GM04503 (cell line): ENCODE results near the gene OLA1.

Experiments
- DNase-seq: peaks from one replicate; pipeline ENCODE4 v3.0.0-alpha.2; 2012; ENCODE audit warnings: low read depth

OLA1 gene

DNA sequence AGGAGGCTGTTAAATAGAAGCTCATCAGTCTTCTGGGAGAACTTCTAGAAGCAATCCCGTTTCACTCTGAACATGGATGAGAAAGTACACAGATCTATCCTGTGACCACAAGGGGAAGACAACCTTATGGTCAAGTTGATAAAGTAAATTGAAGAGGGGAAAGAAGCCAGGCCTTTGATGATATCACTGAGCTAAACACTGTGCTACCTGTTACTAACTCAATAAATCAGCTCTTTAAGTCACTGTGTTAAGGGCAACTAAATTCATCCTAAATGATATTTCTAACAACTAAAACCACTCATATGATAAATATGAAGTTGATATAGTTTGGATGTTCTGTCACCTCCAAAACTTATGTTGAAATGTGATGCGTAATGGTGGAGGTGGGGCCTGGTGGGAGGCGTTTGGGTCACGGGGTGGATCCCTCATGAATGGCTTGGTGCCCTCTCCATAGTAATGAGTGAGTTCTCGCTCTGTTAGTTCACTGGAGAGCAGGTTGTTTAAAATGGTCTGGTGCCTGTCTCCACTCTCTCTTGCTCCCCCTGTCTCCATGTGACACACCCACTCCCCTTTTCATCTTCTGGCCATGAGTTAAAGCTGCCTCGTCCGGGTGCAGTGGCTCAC lies 23.6 kb downstream of the OLA1 start:
- no peak for DNase-seq

DNA sequence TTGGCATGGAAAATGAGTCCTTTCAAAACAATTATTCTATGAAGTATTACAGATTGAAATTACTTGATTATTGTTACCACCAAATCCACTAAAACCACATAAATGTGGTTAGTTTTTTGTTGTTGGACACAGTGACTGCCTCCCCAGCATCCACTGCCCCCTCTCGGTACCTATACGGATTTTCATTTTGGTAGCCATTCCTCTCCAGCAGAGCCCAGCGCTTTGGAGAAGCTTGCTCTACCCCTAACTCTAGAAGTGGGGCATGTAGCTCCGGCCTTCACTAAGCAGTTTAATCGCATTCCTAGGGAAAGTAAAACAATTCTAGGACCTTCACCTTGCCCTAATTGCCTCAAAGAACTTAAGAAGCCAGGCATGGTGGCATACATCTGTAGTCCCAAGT lies 24.2 kb downstream of the OLA1 start:
- DNase-seq = no peak

DNA sequence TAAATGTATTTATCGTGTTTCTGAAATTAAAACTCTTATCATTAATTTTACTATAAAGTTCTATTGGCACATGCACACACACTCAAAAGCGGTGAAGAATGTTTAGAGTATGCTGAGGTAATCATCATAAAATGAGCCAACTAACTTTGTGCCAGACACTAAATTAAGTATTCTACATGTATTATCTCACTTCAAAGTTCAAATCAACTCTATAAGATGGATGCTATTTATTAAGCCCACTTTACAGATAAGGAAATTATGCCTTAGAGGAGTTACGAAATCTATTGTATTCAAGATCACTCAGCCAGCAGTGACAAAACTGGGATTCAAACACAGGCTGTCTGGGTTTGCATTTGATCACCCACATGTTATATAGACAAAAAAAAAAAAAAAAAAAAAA lies 24.9 kb downstream of the OLA1 start:
- DNase-seq = no peak

DNA sequence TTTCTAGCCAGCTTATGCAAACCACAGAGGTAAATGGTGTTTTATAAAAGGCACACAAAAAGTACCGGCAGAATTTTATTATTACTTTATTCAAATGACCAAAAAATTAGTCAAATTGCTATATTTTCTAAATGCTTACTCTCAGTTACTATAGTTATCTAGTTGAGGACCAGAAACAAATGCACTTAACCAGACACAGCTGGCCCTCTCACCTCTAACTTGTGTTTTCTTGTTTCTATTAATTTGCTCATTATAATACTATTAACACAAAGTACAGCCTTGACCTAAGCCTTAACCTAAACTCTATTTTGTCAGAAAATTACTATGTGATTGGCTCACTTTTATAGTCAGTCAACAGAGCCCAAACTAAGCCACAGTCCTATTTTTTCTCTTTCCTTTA lies 26.2 kb downstream of the OLA1 start:
- no peak for DNase-seq

DNA sequence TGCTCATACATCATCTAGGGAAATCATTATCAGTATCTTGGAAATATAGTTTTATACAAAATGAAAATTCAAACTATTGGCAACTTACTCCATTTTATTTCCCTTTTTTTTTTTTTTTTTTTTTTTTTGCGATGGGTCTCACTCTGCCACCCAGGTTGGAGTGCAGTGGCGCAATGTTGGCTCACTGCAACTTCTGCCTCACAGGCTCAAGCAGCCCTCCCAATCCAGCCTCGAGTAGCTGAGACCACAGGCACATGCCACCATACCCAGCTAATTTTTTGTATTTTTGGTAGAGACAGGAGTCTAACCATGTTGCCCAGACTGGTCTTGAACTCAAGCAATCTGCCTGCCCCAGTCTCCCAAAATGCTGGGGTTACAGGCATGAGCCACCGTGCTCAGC lies 29.0 kb downstream of the OLA1 start:
- DNase-seq = no peak

DNA sequence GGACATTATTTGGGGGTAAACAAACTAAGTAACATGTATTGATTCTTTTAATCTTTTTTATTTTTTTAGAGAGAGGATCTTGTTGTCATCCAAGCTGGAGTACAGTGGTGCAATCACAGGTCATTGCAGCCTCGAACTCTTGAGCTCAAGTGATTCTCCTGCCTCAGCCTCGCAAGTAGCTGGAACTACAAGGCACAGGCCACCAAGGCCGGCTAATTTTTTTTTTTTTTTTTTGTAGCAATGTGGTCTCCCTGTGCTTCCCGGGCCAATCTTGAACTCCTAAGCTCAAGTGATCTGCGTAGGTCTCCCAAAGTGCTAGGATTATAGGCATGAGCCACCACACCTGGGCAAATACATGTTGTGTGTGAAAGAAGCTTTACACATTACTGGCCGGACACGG lies 29.6 kb downstream of the OLA1 start:
- no peak for DNase-seq

DNA sequence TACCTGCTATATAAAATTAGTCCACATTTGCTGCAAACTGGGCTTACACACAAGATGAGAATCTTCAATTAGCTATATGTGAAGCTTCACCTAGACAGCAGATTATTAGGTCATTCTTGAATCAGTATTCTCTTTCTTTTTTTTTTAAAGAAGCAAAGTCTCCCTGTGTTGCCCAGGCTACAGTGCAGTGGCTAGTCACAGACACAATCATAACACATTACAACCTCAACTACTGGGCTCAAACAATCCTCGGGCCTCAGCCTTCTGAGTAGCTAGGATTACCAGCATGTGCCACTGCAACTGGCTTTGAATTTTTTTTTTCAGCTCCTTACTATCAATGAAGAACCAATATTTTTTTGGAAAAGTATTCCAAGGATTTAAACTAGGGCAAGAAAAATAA lies 30.5 kb downstream of the OLA1 start:
- no peak for DNase-seq

DNA sequence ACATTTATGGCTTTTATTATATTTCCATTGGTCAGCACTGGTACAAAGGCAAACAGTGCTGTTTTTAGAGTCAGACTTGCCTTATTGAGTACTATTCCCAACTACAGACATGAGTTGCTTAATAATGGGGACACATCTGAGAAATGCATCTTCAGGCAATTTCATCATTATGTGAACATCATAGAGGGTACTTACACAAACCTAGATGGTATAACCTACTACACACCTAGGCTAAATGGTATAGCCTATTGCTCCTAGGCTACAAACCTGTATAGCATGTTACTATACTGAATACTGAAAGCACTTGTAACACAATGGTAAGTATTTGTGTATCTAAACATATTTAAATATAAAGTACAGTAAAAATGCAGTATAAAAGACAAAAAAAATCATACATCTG lies 36.4 kb downstream of the OLA1 start:
- DNase-seq = no peak

DNA sequence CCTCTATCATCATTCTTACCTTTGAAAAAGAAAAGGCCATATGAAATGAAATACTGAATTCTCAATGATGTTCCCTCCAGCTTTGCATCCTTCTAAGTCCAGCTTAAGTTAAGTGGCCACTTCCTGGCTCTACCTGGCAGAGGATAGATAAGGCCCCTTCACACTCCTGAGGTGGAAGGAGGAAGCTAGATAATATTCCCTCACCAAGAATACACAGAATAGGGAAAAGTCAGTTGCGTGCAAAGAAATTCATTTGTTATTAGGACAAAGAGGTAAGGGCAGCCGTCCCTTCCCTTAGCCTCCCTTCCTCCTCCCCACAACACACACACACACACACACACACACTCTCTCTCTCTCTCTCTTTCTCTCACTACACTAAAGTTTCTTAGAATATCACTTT lies 37.5 kb downstream of the OLA1 start:
- no peak for DNase-seq

DNA sequence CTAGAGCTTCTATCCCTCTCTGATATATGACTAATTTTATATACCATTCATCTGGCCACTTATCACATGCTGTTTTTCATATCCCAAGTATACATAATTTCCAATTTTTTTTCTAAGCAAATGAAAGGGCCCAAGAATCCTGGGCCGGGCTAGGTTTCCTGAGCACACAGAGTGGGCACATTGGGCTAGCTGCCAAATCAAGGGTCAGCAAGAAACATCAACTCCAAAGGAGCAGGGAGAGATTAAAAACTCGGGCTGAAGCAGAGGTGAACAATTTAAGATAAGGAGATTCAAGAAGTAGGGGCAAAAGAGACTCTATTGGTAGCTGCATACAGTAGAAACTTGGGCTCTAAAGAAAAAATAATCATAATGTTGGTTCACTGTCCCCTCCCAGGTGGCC lies 39.0 kb downstream of the OLA1 start:
- no peak for DNase-seq

DNA sequence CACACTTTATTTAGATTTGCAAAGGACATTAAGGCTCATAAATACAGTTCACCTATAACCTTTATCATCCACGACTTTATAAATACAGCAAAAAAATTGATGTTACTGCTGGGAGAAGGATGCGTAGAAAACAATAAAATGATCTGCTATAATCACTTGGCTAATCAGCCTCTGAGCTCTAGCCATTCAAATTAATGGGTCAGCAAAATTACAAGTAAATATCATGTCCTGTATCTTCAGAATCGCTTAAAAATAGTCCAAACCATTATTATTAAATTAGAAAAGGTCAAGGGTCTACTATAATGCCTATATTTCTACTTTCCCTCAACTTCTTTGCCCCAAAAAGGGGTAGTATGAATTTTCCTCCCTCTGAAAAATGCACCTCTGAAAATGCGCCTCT lies 40.3 kb downstream of the OLA1 start:
- DNase-seq = no peak

DNA sequence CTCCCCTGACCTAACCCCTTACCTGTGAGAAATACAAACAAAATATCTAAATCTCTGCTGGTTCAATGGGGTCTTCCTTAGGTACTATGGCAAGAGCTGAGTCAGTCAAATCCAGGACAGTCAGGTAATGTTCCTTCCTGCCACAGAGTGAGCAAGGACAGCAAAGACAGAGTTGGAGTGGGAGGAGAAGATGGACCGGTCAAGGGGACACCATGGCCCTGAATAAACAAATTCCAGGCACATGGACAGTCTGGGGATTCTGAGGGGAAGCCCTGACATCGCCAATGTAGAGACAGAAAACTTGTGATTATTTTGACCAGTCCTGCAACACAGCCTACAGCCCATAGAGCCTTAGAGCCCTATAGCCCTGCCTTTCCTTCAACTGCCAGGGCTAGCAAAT lies 42.8 kb downstream of the OLA1 start:
- DNase-seq = no peak

DNA sequence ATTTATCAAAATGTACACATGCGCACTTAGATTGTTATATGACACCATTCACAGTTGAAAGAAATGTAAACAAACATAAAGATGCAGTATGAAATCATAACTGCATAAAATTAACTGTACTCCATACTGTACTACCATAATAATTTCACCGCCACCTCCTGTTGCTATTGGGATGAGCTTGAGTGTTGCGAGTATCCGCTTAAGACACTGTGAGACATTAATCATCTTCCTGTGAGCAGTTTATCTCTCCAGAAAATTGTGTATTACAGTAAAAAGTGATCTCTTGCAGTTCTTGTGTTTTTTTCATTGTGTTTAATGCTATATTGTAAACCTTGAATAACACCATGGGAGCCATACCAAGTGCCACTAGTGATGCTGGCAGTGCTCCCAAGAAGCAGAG lies 46.1 kb downstream of the OLA1 start:
- no peak for DNase-seq

DNA sequence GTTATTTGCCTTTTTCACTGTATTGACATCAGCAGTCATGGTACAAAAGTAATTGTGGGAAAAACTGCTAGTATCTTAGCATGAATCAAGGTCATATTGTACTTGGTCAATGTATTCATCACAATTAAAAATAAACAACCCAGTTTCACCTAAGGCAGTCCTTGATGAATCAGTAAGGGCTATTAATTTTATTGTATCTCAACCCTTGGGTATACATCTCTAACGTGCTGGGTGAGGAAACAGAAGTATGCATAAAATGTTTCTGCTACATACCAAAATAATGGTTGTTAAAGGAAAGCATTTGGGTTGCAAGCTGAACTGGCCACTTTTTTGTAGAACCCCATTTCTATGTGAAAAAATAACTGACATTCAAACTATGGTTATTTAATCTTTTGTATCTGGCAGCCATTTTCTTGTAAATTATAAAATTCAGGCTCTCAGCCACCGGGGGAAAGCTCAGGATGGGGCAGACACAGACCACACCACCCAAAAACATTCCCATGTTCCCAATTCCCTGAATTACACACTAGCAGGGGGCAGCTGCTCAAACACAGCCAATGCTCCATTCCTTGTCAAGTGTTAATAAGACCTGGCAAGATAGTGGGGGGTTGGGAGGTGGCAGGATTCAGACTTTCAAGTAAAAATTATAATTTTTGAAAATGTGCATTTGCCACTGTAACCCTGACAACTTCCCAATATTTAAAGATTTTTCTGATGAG lies 49.3 kb downstream of the OLA1 start:
- peak; percentile 18 for DNase-seq

DNA sequence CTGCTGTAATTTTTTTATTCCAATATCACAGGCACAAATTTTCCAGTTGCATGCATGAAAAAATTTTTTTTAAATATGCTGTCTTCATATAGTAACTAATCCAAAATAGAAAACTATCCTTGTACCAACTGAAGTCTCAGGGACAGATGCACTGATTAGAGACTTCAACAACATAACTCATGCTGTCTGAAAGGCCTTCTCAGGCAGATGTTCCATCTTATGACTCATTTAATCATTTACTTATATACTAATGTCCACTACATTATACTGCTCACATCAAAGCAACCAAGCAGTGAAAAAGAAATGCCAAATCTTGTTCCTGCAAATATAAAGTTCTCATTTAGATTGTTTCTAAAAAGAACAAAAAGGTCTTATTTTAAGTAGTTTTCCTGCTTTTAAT lies 53.1 kb downstream of the OLA1 start:
- DNase-seq = no peak

DNA sequence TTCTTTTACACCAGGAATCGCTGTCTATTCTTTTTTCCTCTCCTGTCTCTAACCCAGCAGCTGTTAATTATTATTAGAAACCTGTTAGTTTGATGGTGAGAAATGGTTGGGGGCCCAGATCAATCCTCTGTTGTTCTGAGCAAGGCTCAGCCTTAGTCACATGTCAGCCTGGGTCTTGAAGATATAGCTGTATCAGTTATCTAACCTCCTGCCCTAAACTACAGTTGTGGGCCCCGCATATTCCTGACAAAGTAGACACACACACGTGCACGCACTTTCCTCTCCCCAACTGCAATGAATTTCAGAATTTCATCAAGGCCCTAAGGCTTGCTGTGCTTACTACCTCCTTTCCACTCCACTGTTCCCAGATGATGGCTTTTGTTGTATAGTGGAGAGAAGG lies 54.6 kb downstream of the OLA1 start:
- DNase-seq = no peak

DNA sequence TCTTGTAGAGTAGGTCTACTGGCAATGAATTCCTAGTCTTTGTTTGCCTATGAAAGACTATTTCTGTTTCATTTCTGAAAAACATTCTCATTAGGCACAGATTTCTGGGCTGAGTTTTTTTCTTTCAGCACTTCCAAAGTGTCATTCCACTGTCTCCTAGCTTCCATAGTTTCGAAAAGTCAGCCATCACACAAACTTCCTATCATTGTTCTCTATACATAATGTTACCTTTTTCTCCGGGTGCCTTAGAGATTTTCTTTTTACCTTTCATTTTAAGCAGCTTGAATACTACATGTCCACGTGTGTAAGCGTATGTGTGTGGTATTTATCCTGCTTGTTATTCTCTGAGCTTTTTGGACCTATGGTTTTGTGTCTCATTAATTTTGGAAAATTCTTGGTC lies 55.7 kb downstream of the OLA1 start:
- DNase-seq = no peak

DNA sequence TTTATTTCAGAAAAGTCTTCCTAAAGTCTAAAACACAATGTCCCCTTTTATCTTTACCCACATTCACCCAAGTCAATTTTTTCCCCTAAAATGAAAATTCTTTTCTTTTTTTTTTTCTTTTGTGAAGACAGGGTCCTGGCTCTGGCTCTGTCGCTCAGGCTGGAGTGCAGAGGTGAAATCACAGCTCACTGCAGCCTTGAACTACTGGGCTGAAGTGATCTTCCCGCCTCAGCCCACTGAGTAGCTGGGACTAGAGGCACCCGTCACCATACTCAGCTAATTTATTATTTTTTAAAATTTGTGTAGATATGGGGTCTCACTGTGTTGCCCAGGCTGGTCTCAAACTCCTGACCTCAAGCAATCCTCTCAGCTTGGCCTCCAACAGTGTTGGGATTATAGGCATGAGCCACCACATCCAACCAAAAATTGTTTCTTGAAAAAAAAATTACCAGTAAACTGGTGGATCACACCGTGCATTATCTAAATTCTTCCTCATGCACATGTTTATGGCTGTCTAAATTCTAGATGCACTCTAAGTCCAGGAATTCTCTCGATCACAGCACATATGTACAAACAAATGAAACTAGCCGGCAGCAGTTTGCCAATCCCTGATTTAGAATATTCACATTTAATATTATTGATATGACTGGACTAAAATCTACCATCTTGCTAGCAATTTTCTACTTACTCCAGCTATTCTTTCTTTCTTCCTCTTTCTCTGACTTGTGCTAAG lies 56.8 kb downstream of the OLA1 start:
- no peak for DNase-seq

DNA sequence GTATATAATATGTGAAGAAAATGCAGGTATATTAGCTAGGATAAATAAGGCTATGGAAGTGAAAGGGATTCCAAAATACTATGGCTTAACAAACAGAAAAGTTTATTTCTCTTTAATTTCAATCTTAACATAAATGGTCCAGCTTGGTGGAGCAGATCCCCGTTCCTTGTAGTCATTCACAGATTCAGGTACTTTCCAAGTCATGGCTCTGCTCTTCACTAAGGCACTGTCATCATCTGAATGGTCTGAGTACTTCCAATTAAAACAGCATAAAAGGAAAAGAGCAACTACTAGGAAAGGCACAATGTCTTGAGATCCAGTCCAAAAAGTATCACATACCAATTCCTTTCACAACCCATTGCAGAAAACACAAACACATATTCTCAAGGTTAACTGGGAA lies 63.4 kb downstream of the OLA1 start:
- DNase-seq = no peak

DNA sequence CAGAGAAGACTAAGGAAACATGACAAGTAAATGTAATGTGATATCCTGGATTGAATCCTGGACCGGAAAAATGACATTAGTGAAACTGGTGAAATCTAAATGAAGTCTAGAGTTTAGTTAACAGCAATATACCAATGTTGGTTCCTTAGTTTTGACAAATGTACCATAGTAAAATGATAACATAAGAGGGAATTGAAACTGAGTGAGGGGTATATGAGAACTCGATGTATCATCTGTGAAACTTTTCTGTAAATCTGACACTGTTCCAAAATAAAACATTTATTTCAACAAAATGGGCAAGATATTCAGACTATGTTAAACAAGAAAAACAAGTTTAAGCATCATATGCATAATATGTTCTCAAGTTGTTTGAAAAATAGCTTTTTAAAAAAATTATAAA lies 63.8 kb downstream of the OLA1 start:
- DNase-seq = no peak

DNA sequence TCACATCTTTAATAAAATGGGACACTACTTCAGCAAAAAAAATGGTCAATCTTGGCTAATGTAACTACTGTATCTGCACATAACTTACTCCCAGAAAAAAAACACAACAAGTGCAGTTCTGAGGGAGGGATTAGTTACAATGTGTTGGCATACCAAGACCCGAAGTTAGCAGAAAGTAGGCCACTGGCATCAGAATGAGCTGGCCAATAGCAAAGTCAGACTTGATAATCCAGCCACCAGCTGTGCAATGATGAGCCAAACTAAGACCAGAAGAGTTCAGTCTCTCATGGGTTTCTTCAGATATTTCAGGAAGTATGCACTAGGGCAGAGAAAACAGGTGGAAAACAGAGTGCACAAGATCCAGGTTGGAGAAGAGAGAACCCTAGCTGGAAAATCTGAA lies 65.3 kb downstream of the OLA1 start:
- no peak for DNase-seq

DNA sequence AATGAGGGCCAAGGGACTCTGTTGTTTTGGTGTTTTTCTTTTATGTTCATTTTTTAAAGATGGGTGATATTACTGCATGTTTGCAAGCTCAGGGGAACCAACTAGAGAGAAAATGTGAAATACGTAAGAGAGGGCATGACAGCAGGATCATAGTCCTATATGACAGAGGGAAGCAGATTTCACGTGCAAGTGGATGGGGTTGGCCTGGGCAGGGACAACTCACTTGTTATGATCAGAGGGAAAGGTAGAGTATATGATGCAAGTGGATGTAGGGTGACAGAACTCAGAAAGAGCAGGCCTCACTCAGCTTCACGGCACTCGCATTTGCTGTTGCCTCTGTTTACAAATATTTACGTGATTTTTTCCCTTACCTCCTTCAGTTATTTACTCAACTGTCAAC lies 67.0 kb downstream of the OLA1 start:
- DNase-seq = no peak

DNA sequence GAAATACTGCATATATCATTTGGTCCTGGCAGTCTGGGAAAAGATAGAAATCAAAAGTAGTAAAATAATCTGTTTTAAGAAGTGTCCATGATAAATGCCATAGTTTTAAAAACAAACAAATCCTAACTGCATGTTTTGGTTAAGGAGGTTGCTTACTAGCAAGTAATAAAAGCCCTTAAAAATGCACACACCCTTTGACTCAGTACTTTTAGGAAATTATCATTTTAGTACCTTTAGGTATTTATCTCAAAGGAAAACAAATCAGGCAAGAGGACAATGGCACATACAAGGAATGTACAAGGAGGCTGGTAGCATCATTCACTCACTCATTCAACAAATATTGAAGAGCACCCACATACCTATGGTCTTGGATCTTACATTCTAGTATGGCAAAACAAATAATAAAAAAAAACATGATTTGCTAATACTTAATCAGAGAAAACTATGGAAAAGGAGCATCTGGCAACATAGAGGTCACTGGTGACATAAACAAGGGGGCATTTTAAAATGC lies 67.6 kb downstream of the OLA1 start:
- no peak for DNase-seq
